SK-N-MC (cell line): ENCODE measurements around the gene CHM.

ENCODE experiments used
- EZH2 ChIP-seq: fragments of 200-600 bp; sonication (generic); IDR thresholded peaks from one replicate; pipeline ENCODE4 v1.6.1; 2017; ENCODE audit warnings: antibody characterized with exemption
- FOXP2 ChIP-seq: optimal IDR thresholded peaks from 2 replicates; pipeline ENCODE3; 2011; ENCODE audit warnings: mild to moderate bottlenecking, moderate library complexity; ENCODE audit not compliant: insufficient read depth; ENCODE audit errors: extremely low read length, control extremely low read depth
- POLR2AphosphoS5 ChIP-seq: IDR thresholded peaks from 2 replicates; pipeline ENCODE4 v1.6.1; 2012; ENCODE audit warnings: mild to moderate bottlenecking, low read depth, low read length, borderline replicate concordance

GRCh38 chrX:86033385-86033784 lies 14.0 kb downstream of the CHM start:
- no peak for TF ChIP-seq EZH2
- TF ChIP-seq FOXP2 = no peak
- no peak for TF ChIP-seq POLR2AphosphoS5
